Measurements from ENCODE around the gene COMTD1.

DNA sequence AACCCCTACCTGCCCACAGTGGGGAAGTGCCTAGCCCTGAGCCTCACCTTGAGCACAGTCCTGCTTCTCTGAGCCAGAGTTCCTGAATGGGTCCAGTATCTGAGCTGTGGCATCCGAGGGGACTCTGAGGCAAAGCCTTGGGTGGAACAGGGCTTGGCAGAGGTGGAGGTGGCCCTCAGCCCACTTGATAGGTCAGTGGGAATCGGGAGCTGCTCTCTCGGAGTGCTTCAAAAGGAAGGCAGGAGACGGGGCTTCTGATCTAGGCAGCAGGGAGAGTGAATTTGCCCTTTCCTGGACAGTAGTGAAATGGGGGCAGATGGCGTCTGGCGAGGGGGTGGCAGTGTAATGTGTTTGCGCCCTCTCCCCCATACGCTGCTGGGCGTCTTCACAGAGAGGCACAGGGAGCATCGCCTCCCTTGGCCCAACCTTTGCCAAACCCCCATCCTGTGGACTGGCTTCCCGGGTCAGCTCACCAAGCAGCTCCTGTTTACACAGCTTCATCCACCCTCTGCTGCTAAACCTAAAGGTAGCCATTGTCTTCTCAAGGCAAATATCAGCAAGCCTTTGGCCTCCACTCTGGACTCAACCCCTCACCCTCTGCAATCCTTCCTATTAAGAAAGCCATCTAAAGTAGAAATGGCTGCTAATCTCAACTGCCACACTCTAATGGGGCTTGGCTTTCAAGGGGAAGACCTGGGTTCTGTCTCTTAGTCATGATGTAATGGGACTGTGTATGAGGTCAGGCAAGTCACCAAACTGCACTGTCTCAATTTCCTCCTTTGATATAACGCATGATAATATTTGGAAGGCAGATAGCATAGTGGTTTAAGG lies 46.3 kb downstream of the COMTD1 start:
- TF ChIP-seq, protein P1, sequence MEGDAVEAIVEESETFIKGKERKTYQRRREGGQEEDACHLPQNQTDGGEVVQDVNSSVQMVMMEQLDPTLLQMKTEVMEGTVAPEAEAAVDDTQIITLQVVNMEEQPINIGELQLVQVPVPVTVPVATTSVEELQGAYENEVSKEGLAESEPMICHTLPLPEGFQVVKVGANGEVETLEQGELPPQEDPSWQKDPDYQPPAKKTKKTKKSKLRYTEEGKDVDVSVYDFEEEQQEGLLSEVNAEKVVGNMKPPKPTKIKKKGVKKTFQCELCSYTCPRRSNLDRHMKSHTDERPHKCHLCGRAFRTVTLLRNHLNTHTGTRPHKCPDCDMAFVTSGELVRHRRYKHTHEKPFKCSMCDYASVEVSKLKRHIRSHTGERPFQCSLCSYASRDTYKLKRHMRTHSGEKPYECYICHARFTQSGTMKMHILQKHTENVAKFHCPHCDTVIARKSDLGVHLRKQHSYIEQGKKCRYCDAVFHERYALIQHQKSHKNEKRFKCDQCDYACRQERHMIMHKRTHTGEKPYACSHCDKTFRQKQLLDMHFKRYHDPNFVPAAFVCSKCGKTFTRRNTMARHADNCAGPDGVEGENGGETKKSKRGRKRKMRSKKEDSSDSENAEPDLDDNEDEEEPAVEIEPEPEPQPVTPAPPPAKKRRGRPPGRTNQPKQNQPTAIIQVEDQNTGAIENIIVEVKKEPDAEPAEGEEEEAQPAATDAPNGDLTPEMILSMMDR (IDR thresholded peaks at IDR 0.05; ENCODE audit: low read length) = no peak
- no peak for TF ChIP-seq EZH2 (IDR thresholded peaks at IDR 0.05; ENCODE audit: borderline replicate concordance, low read length)
